HTR-8/SVneo (cell line): Measurements from ENCODE around the gene CISD1.
"Not testable (repeated sequence)": the region's sequence is repeated elsewhere in the genome, so short reads cannot be mapped to it uniquely, and the experiment has no call there.

Experiments used
- DNase-seq: peaks from one replicate; pipeline ENCODE4 v3.0.0; 2011; ENCODE audit warnings: low spot score, mixed read lengths; ENCODE audit not compliant: insufficient read length
- FAIRE-seq: peaks from 2 replicates; lab custom pipeline; 2011; peaks lifted over from hg19 to GRCh38; lab: Jason Lieb, UNC

The CISD1 gene

GRCh38 chr10:58268946-58269781, at the start of gene CISD1:
TSS of gene CISD1 (plus strand) at chr10:58269162. CDS start at chr10:58269274, 112 bp downstream.
- peak; percentile 95 for FAIRE-seq
- peak; percentile 98 for DNase-seq

DNA sequence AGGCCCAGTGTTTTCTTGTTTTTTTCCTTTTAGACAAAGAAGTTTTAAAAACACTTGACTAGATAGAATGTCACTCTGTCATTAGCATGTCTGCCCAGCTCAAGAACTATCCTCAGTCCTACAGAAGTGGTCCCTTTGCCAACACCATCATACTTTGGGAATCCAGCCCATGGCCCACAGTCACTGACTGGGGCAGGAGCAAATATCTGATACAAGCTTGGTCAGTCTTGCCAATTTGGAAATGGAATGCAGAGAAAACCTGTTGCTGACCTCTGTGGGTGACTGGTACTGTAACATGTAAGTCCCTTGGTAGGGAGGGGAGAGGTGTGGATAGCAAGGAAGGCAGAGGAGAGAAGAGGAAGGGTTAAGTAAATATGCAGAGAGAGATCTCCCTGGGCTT, 49.1 kb upstream of the CISD1 start:
- DNase-seq (no peak), FAIRE-seq (no peak)

DNA sequence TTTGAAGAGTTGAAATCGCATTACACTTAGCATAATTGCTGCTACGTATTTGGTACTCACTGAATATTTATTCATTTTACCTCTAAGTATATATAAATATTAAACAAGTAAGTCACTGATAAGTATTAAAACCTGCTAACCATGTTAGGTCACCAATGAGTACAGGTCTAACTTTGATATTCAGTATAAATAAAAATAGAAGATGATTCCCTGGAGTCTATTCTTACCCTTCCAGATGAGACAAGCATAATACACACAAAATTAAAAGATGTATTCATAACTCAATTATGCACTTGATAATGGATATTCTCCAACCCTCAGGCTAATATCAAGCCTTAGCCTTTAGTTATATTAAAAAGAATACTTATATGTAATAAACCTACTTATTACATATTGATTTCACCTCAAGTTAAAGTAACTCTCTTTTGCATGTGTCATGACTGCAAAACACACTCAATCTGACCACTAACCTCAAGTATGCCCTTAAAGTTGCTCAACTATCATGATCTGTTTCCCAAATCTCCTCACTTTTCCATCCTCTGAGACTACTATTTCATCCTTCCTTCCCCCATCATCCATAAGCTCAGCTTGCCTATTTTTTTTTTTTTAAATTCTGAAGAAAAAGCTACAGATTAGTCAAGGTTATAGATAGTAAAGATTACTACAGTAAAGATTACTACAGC, 48.1 kb upstream of the CISD1 start:
- FAIRE-seq (no peak), DNase-seq (no peak)

GRCh38 chr10:58225654-58226053, 43.3 kb upstream of the CISD1 start:
- DNase-seq (no peak), FAIRE-seq (no peak)

DNA sequence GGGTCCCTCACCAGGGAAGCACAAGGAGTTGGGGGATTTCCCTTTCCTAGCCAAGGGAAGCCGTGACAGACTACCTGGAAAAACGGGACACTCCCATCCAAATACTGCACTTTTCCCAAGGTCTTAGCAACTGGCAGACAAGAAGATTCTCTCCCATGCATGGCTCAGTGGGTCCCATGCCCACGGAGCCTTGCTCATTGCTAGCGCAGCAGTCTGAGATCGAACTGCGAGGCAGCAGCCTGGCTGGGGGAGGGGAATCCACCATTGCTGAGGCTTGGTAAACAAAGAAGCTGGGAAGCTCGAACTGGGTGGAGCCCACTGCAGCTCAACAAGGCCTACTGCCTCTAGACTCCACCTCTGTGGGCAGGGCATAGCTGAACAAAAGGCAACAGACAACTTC, 39.1 kb upstream of the CISD1 start:
- DNase-seq, FAIRE-seq: not testable (repeated sequence)

- DNase-seq (peak; percentile 69), FAIRE-seq (peak; percentile 64)
Measured at GRCh38 chr10:58237014-58237834, 31.7 kb upstream of the CISD1 start.

- DNase-seq (no peak), FAIRE-seq (peak; percentile 20)
Measured at GRCh38 chr10:58239561-58240169, 29.3 kb upstream of the CISD1 start.

GRCh38 chr10:58240531-58240930, 28.4 kb upstream of the CISD1 start:
- DNase-seq, result no peak
- FAIRE-seq, result no peak

GRCh38 chr10:58241346-58241745, 27.6 kb upstream of the CISD1 start:
- no peak for DNase-seq
- no peak for FAIRE-seq

DNA sequence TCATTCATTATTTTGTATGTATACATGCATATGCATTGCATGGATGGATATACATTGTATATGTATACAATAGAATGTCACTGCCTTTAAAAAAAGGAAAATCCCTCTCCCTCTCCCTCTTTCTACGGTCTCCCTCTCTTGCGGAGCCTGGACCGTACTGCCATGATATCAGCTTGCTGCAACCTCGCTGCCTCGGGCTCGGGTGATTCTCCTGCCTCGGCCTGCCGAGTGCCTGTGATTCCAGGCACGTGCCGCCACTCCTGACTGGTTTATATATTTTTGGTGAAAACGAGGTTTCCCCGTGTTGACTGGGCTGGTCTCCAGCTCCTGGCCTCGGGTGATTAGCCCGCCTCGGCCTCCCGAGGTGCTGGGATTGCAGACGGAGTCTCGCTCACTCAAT, 25.7 kb upstream of the CISD1 start:
- DNase-seq (no peak), FAIRE-seq (no peak)

DNA sequence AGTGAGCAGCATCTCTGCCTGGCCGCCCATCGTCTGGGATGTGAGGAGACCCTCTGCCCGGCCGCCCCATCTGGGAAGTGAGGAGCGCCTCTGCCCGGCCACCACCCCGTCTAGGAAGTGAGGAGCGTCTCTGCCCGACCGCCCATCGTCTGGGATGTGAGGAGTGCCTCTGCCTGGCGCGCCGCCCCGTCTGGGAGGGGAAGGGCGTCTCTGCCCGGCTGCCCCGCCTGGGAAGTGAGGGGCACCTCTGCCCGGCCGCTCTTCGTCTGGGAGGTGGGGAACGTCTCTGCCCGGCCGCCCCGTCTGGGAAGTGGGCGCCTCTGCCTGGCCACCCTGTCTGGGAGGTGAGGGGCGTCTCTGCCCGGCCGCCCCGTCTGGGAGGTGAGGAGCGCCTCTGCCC, 25.2 kb upstream of the CISD1 start:
- not testable (repeated sequence) for DNase-seq, FAIRE-seq

GRCh38 chr10:58244242-58244641, 24.7 kb upstream of the CISD1 start:
- FAIRE-seq, DNase-seq: not testable (repeated sequence)

- FAIRE-seq, DNase-seq: not testable (repeated sequence)
Measured at GRCh38 chr10:58244666-58245065, 24.3 kb upstream of the CISD1 start.

- FAIRE-seq (no peak), DNase-seq (no peak)
Measured at GRCh38 chr10:58253184-58253583, 15.8 kb upstream of the CISD1 start.

GRCh38 chr10:58254644-58255043, 14.3 kb upstream of the CISD1 start:
- FAIRE-seq (no peak), DNase-seq (no peak)

- not testable (repeated sequence) for FAIRE-seq, DNase-seq
Measured at GRCh38 chr10:58256013-58256780, 12.8 kb upstream of the CISD1 start.

DNA sequence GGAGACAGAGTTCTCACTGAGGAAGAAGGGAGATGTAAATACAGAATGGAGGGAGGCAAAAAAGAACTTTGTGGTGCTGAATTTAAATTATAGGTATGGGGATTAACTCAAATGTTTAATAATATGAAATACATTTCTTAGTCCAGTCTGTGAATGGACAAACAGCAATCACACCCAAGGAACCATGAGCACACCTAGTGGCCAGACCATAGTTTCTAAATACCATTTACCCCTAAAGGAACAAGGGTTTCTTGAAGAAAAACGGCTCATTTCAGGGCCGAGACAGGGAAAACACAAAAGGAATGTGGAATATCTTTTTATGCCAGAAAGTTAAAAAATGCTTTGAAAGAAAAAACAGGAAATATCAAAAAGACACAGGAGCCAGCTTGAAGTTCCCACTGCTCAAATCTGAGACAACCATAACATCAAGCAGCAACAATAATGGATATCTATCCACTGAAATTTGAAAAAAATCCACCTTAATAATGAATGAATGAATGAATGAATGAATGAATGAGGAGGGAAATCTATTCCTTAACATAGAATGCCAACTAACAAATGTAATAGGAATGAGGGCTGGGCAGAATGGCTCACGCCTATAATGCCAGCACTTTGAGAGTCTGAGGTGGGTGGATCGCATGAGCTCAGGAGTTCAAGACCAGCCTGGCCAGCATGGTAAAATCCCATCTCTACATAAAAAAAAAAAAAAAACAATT, 9.8 kb upstream of the CISD1 start:
- DNase-seq (no peak), FAIRE-seq (no peak)

GRCh38 chr10:58260334-58260733, 8.6 kb upstream of the CISD1 start:
- no peak for FAIRE-seq
- no peak for DNase-seq

DNA sequence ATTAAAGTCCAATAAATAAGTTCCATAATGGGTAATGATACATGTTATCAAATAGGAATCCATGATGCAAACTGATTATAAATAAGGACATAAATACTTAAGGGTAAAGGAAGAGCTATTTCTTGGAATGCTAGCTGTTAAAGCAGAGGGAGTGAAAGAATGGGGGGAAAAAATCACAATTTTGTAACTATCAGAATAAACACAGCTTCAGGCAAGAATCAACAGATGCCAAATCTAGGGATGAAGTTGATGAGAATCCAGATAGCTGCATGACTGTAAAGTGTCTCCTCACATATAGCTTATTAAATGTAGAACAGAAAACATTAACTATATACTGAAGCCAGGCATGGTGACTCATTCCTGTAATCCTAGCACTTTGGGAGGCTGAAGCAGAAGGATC, 6.2 kb upstream of the CISD1 start:
- DNase-seq (no peak), FAIRE-seq (no peak)
